HG02798 (cell line): ENCODE results near the gene CBLN3.

Experiments used
- ATAC-seq: cut with Tn5 transposase; IDR thresholded peaks from one replicate; pipeline ENCODE4 v1.9.1; 2021; ENCODE audit warnings: mild to moderate bottlenecking; ENCODE audit not compliant: unreplicated experiment, poor library complexity

The CBLN3 gene

DNA sequence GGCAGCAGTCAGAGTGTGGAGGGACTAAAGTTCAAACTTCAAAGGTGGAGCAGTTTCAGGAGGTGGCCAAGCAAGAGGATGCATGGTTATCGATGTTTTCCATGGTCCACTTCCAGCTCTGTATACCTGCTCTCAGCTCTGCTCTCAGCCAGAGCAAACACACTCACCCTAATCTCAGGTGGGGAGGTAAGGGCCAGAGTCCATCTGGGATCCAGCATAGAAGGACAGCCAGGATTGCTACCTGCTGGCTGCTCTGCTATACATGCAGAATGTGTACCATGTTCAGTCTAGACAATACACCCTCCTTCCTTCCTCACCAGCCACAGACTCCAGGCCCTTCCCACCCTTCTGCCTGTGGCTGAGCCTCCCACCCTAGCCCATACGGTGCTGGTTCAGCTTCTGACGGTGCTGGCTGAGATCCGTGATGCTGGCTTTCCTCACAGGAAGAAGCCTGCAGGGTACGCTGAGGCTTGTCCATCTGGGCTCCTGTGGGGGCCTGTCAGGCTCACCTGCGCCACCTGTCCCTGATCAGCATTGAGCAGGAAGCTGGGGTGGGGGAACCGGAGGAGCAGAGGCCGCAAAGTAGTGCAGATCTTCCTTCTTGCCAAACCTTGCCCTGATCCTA, 2.4 kb downstream of the CBLN3 start:
- ATAC-seq: no peak

DNA sequence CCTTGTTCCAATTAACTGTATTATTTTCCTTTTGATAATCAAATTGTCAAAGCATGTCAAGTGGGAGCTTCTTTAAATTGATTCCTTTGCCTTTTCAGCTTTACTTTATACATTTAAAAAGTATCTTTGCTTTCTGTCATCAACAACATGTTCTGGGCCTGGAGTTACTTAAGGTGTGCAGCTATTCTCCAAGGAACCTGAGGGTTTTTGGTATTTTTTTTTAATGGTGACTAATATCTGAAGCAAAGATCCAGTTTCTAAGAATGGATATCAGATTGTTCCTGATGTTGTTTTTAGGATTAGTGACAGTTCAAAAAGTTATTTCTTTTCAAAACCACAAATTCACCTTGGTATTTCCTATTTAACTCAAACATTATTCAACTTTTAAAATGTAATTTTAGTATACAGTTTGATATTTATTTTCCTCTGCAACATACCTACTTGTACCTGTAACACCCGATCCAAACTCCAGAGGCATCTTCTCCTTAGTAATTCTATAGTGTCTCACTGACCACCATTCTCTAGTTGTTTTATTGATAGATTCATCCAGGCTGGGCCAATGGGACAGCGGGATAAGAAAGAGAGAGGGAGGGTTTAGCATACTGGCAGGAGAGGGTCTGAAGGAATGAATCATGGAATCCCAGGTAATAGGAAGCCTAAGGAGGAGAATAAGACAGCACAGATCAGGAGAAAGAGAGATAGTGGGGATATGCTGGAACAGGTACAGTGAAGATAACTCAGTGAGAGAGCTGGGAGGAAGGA, 3.1 kb downstream of the CBLN3 start:
- ATAC-seq: no peak

DNA sequence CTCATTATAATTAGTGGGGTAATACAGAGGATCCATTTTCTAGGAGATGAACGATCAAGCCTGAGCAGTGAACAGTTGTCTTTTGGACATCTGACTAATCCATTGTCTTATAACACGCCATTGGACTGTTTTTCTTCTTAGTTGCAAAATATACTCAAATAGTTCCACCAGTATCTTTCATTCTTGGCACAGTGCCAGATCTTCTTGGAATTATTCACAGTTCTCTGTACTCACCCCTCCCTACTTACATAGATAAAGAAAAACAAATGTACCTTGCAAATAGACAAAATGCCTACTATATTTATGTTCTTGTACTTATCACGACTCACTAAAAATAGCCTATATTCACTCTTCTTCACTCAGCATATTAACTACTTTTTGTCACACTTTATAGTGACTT, 3.8 kb downstream of the CBLN3 start:
- ATAC-seq: no peak

DNA sequence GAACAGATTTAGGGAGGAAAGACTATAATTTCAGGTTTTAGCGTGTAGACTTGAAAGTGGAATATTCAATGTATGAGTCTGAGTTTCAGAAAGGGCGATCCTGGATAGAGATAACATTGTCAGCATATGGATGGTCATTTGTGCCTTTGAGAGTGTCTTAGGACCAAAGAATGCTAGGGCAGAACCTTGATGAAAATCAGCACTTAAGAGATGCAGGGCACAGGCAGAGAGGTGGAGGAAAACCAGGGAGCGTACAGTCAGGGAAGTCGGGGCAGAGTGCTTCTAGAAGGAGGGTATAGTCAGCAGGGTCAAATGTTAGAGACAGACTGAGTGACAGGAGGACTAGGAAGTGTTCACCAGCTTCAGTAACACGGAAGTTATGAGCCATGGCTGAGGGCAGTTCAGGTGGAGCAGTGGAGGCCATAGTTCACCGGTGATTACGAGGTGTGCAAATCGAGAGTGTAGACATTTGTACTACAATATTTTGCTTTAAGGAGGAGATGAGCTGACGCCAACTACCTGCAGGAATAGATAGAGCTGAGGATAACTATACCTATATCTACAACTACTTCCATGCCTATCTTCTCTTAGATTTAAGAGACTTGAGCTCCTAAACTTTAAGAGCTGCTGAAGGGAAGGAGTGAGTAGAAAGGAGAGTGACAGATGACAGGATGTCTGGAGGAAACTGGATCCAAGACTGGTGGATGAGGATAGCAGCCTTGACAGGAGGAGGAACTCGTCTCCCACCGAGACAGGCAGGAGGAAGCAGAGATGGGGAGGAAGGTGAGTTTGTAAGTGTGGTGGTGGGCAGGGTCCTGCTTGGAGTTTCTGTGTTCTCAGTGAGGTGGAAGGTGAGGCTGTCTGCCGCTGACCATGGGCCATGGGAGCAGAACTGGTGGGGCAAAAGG, 6.5 kb downstream of the CBLN3 start:
- ATAC-seq: no peak

DNA sequence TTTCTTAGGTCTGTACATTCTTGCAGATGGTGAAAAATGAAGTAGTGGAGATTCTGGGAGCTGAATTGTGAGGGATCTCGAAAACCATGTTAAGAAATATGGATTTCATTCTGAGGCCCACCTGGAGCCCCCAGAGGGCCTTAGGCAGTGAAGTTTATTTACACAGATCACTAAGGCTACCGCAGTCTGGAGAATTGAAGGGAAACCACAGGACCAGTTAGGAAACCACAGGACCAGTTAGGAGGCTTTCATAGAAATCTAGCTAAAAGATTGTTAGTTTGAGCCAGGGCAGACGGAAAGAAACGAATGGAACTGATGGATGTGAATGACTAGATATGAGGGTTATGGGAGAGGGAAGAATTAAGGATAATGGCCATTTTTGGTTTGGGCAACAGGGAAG, 7.2 kb downstream of the CBLN3 start:
- no peak for ATAC-seq

DNA sequence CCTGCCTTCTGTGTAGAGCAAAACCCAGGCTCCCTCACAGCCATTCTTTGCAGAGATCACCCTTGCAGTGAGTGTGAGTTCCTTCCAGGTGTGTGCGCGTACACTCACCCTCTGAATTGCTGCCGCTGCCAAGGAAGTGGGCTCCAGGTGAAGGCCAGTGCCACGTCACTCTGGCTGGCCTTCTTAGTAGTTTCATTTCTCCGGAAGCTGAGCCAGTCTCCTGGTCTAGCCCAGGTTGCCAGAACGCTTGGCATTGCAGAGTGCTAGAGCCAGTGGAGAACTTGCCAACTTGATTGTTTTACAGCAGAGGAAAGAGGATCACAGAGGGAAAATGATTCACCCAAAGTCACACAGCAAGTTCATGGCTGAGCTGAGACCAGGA, 11.0 kb downstream of the CBLN3 start:
- ATAC-seq: no peak

DNA sequence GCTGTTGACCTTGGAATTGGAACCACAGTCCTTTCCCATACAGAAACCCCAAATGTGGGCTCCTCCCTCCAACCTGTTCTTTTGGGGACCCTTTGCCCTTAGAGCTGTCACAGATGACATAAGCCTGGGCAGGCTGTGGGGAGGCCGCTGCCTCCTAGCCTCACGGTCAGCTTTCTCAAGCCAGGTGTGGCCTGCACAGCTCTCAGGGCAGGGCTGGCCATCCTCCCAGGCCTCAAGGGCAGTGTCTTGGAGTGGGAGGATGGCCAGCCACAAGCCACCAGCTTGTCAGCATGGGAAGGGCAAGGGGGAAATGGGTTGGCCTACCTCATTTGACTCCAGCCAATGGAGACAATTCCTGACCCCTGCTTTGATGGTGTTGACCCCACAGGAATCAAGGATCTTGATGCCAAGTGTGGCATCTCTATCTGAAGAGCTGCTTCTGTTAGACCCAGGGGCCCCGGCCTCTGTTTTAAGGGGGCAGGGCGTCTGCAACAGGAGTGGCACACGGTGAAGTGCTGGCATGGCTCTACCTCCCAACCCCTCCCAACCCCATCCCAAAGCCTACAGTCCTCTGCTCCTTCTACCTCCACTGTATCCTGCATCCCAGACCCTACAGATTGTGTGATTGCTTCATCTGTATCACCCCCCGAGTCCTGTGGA, 11.5 kb downstream of the CBLN3 start:
- ATAC-seq: no peak

DNA sequence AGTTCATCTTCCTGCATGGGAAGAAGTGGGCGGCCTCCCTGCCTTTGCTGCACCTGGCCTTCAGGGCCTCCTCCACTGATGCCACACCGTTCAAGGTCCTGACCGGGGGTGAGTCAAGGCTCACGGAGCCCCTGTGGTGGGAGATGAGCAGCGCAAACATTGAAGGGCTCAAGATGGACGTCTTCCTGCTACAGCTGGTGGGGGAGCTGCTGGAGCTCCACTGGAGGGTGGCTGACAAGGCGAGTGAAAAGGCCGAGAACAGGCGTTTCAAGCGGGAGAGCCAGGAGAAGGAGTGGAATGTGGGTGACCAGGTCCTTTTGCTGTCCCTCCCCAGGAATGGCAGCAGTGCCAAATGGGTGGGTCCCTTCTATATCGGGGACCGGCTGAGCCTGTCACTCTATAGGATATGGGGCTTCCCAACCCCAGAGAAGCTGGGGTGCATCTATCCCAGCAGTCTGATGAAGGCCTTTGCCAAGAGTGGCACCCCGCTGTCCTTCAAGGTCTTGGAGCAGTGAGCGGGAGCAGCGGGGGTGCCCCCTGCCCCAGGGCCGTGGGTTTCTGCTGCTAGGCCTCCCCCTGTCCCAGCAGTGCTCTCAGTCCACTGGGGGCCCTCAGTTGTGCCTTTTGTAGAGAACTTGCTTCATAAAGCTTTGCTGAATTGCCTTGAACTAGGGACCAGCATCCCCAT, 12.4 kb downstream of the CBLN3 start:
- ATAC-seq: no peak

DNA sequence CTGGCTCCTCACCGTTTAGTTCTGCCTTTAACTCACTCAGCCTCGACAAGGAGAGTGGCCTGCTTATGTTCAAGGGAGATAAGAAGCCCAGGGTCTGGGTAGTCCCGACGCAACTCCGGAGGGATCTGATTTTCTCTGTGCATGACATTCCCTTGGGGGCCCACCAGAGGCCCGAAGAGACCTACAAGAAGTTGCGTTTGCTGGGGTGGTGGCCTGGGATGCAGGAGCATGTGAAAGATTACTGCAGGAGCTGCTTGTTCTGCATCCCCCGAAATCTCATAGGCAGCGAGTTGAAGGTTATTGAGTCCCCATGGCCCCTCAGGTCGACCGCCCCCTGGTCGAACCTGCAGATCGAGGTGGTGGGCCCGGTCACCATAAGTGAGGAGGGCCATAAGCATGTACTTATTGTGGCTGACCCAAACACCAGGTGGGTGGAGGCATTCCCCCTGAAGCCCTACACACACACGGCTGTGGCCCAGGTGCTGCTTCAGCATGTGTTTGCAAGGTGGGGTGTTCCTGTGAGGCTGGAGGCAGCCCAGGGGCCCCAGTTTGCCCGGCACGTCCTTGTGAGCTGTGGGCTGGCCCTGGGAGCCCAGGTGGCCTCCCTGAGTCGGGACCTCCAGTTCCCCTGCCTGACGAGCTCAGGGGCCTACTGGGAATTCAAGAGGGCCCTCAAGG, 13.1 kb downstream of the CBLN3 start:
- no peak for ATAC-seq

DNA sequence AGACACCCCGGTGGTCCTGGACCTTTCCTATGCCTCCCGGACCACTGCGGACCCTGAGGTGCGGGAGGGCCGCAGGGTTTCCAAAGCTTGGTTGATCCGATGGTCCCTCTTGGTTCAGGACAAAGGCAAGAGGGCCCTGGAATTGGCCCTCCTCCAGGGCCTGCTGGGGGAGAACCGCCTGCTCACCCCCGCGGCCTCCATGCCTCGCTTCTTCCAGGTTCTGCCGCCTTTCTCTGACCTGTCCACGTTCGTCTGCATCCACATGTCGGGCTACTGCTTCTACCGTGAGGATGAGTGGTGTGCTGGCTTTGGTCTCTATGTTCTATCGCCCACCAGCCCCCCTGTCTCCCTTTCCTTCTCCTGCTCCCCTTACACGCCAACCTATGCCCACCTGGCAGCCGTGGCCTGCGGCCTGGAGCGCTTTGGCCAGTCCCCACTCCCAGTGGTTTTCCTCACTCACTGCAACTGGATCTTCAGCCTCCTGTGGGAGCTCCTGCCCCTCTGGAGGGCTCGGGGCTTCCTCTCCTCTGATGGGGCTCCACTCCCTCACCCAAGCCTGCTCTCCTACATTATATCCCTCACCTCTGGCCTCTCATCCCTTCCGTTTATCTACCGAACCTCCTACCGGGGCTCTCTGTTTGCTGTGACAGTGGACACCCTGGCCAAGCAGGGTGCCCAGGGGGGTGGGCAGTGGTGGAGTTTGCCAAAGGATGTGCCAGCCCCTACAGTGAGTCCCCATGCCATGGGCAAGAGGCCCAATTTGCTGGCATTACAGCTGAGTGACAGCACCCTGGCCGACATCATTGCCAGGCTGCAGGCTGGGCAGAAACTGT, 13.8 kb downstream of the CBLN3 start:
- ATAC-seq: no peak

DNA sequence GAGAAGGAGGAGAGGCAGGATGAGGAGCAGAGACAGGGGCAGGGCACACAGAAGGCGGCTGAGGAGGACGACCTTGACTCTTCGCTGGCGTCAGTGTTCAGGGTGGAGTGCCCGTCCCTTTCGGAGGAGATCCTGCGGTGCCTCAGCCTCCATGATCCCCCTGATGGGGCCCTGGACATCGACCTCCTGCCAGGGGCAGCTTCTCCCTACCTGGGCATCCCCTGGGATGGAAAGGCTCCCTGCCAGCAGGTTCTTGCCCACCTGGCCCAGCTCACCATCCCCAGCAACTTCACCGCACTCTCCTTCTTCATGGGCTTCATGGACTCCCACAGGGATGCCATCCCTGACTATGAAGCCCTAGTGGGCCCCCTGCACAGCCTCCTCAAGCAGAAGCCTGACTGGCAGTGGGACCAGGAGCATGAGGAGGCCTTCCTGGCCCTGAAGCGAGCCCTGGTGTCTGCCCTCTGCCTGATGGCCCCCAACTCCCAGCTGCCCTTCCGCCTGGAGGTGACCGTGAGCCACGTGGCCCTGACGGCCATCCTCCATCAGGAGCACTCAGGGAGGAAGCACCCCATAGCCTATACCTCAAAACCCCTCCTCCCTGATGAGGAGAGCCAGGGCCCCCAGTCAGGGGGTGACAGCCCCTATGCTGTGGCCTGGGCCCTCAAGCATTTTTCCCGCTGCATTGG, 14.6 kb downstream of the CBLN3 start:
- no peak for ATAC-seq

DNA sequence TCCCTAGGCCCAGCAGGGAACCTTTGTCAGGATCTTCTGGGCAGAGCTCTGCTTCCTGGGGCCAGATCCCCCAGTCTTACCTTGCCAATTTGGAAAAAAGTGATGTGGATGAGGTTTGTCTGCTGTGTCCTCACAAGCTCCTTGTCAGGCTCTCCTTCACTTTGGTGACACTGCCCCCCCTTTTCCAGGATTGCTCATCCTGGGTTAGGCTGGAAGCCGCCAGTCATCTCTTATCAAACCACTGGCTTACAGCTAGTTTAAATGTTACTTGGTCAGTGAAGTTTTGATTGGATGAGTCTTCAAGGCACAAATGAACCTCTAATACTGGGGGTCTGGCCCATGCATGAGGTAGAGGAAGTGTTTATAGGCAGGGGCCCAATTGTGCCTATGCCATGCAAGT, 15.4 kb downstream of the CBLN3 start:
- no peak for ATAC-seq

DNA sequence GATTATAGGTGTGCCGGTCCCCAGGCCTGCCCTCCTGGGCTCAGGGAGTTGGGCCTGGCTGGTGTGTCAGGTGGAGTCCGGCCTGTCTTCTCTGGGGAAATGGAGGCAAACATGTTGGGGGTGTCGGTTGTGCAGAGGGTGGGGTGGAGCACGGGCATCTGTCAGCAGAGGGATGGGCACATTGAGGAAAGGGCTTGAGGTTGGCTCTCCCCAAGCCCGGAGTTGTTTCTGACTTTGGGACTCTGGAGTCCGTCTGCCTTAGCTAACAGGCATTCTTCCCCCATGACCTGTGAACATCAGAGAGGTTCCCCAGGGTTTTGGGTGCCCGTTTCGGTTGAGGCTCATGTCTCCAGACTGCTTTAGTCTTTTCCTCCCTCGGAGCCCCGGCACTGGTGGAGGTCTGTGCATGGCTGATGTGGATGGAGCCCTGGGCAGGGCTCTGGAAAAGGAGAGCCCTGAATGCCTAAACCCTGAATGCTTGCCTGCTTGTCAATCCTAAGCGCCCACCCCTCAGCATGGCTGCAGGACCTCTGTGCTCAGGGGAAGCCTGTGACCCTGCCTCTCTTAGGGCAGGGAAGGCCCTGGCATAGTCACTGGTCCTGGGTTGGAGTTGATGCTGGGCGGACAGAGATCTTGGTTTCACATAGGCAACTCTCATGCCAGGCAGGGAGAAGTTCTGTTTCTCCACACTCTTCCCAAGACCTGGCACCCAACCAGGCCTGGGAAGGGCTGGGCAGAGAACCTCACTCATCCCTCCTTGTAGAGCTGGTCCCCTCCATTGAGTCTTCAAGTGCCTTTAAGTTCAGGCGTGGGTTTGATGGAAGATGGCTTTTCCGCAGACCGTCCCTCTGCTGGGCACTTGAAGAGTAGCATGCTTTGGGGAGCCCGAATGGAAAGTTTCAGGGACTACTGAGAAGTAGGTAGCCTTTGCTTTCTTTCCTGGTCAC, 17.8 kb downstream of the CBLN3 start:
- ATAC-seq: peak; percentile 66

DNA sequence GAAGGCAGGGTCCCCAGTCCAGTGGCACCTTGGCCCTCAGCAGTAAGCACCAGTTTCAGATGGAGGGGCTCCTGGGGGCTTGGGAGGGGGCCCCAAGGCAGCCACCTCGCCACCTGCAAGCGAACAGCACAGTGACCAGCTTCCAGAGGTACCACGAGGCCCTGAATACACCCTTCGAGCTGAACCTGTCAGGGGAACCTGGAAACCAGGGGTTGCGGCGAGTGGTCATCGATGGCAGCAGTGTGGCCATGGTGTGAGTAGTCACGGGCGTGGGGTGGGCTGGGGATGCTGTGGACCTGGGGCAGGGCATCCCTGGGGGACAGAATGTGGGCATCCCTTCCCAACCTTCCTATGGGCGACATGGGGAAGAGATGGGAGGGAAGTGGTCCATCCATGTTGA, 19.5 kb downstream of the CBLN3 start:
- no peak for ATAC-seq

DNA sequence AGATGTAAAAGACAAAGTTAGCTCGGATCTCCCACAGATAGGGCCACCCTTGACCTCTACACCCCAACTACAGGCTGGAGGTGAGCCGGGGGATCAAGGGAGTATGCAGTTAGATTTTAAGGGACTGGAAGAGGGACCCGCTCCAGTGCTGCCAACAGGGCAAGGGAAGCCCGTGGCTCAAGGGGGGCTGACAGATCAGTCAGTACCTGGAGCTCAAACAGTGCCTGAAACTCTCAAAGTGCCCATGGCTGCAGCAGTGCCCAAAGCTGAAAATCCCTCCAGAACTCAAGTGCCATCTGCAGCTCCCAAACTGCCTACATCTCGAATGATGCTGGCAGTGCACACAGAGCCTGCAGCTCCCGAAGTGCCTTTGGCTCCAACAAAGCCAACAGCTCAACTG, 20.3 kb downstream of the CBLN3 start:
- no peak for ATAC-seq

DNA sequence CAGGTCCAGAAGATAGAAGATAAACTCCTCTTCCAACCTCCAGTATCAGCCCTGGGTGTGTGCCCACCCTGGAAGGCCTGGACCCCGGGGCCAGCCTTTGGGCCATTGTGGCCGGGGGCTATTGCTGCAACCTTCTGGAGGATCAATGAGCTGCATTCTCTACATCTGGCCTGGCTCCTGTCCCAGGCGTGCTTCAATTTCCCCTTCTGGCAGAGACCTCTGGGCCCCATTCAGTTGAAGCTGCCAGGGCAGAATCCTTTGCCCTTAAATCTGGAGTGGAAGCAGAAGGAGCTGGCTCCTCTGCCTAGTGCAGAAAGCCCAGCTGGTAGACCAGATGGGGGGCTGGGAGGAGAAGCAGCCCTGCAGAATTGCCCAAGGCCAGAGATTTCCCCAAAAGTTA, 20.7 kb downstream of the CBLN3 start:
- ATAC-seq: no peak
